GM19240 (cell line): ENCODE results near the gene OR6C65.

Experiments used
- DNase-seq: peaks from one replicate; pipeline ENCODE4 v3.0.0; 2011; ENCODE audit warnings: low spot score; ENCODE audit not compliant: insufficient read length

The OR6C65 gene

DNA sequence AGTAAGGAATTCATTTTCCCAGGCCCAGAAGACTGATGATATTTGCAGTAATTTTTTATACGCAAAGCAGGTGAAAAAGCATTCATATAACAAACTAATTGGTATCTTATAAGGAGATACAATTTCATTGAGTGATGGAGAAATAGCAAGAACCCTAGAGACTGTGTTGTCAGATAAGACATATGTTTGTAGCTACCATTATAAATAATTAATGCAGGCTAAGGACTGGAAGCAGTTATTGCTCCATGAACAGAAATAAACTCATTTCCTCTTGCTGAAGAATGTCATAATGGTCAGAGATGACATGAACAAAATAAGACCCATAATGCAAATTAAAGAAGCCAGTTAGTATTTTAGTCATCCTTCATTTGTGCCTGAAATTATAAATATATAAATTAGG is 45.0 kb downstream of the OR6C65 start:
- no peak for DNase-seq

GRCh38 chr12:55446326-55446725 is 46.0 kb downstream of the OR6C65 start:
- DNase-seq = no peak

GRCh38 chr12:55448825-55449224 is 48.5 kb downstream of the OR6C65 start:
- no peak for DNase-seq
